ENCODE results near the gene PIK3R1. TPM values are rescaled to one million over a fixed set of nuclear protein-coding genes. Genes with fewer than 3 reads are reported as not detected.

PIK3R1 gene
- total RNA-seq, 4 donors from 2014 or later = 132 to 408 (median 221) TPM

DNA sequence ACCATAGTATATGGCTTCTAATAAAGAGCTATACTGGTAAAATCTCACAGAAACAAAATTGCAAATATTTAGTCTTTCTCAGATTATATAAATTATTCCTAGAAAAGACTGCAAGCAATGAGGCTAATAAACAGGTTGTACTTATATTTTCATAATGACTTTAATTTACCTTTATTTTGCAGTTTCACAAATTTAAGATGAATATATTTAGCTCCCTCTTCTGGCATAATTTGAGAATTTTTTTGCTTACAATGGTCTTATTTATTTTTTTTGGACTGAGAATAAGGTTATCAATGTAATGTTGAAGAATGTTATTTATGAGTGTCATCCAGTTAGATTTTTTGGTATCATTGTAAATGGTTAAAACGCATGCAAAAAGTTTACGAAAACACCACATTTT, 56.7 kb downstream of the PIK3R1 start:
- TF ChIP-seq, protein P1, sequence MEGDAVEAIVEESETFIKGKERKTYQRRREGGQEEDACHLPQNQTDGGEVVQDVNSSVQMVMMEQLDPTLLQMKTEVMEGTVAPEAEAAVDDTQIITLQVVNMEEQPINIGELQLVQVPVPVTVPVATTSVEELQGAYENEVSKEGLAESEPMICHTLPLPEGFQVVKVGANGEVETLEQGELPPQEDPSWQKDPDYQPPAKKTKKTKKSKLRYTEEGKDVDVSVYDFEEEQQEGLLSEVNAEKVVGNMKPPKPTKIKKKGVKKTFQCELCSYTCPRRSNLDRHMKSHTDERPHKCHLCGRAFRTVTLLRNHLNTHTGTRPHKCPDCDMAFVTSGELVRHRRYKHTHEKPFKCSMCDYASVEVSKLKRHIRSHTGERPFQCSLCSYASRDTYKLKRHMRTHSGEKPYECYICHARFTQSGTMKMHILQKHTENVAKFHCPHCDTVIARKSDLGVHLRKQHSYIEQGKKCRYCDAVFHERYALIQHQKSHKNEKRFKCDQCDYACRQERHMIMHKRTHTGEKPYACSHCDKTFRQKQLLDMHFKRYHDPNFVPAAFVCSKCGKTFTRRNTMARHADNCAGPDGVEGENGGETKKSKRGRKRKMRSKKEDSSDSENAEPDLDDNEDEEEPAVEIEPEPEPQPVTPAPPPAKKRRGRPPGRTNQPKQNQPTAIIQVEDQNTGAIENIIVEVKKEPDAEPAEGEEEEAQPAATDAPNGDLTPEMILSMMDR (IDR thresholded peaks at IDR 0.05; ENCODE audit: low read depth) = no peak

DNA sequence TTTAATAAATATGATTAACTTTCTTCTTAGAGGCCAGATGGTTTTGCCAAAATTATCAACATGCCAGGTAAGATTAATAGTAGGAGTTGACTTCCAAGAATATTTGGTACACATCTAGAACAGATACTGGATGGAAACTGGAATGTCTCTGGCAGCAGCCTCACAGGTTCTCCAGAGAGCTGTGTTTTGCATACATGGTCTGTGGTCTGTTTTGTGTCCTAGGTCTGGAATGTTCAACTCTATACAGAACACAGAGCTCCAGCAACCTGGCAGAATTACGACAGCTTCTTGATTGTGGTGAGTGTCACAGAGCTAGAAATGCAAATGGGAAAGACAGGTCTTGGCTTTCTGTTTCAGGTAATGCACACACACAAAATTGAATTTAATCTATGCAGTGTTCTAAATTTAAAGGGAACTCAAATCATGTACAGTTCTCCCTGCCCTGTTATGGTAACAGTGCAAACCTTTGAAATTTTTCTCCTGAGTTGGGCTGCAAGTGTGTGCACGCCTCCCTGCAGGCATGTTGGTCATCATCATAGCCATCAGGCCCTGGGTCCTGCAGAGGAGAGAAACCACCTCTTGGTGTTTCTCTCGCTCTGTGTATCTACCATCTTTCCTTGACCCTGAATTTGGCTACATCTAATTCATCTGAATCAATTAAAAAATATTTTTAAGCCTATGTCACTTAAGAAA, 58.3 kb downstream of the PIK3R1 start:
- TF ChIP-seq, protein P1 (IDR thresholded peaks at IDR 0.05; ENCODE audit: low read depth) = no peak

DNA sequence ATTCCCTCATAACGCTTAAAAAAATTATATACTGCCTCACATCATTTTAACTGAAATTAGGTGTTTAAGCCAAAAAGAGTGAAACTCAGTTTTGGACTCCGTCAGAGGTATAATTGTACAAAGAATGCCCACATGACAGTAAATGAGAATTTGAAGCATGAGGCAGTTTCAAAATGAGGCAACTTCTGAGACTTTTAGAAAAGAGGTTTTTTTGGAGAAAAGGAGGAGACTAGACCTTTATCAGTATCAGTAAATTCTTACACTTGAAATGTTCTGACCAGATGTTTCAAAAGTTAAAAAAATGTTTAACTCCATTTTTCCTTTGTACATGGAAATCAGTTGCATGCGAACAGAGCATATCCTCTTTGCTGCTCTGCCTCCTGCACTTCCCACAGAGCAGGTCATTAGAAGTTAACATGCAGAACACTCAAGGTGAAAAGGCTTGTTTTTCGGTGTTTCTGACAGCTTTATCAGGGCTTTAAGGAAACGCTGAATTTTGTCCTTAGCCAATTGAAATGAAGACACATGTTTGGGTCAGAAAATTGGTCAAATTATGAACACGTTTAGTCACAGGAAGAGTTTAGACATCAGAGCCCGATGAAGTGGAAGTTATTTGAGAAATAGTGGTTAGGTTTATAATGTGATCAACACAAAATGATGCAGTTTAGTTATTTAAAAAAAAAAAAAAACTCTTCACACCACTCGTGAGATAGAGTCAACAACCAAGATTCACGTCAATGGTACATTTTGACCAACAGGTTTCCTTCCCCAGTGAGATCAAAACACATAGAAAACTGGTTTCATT, 59.5 kb downstream of the PIK3R1 start:
- TF ChIP-seq, protein P1 (IDR thresholded peaks at IDR 0.05; ENCODE audit: low read depth) = no peak

DNA sequence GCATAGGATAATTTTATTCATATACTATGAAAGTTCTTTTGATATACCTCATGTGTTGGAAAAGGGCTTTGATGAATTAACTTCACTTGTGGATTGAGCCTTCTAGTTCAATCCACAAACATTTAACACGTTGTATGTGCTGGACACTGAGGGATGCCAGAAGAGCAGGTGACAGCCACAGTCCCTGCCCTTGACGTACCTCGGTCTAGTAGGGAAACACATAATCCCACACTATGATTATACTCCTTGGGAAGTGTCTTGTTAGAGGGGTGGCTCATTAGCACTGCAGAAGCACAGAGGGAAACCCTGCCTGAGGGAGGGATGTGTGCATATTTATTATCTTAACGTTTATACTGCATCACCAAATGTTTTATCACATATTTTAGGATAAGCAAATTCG, 61.2 kb downstream of the PIK3R1 start:
- TF ChIP-seq, protein P1 (IDR thresholded peaks at IDR 0.05; ENCODE audit: low read depth) = no peak

DNA sequence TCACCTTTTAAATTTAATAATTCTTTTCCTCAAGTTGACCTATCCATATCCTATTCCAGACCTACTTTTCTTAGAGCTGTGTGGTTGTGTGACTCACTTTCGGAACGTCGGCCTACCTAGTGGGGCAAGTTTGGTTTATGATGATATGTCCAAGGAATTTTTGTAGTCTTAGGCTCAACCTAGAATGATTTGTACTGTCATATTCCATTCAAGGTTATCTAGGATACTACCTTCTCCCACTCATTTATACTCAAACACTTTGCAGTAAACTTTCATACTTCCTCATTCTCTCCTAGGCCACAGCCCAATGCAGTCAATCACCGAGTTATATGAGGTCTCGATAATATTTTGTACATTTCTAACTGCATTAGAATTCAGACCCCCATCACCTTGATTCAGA, 61.9 kb downstream of the PIK3R1 start:
- TF ChIP-seq, protein P1 (IDR thresholded peaks at IDR 0.05; ENCODE audit: low read depth) = no peak

DNA sequence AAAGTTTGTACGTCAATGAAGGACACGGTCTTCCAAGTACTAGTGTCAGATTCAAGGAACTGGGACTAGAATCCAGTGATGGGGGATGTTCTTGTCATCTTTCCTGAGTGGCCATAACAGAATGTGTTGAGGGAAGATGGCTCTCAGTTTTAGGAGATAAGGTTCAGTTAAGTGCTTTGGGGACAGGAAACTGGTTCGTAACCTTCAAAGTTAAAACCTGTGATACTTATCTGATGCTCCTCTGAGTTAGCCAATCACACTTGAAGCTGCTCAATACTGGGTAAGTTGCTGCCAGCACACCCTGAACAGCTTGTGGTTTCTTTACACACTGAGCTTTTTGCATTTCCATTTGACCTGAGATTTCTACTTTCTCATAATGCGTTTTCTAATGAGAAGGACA, 64.4 kb downstream of the PIK3R1 start:
- TF ChIP-seq, protein P1 (IDR thresholded peaks at IDR 0.05; ENCODE audit: low read depth) = no peak

DNA sequence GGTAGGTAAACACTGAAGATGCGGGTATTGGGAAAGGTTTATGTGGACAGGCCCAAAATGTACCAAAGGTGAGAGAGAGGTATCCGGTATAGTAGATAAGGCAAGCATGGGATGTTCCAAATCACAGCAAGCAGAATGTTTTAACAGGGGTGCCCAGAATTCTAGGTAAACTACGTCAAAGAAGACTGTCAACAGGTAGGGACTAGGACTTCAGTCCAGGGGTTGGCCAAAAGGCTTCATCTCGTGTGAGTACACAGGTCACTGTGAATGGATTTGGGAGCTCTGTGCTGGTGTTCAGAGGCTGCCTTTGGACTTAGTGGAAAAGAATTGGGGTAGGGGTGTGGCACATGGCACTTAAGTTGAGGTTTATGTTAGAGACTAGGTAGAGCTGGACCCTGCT, 66.4 kb downstream of the PIK3R1 start:
- TF ChIP-seq, protein P1 (IDR thresholded peaks at IDR 0.05; ENCODE audit: low read depth) = no peak

Data from subcutaneous adipose tissue (tissue), 4 donors.